Testis (tissue), 3 donors: Measurements from ENCODE around the gene BRK1. TPM values are rescaled to one million over a fixed set of nuclear protein-coding genes. Genes with fewer than 3 reads are reported as not detected.

ENCODE experiments used
- DNase-seq: peaks from one replicate; pipeline ENCODE4 v3.0.0-alpha.2; 2019
- H3K27ac ChIP-seq, 2 donors: fragments of 200-600 bp; sonication (generic); one replicate each; pipeline ENCODE4 v1.5.1; 2019
- H3K27me3 ChIP-seq: fragments of 200-600 bp; sonication (generic); one replicate; pipeline ENCODE4 v1.5.1; 2019
- H3K36me3 ChIP-seq: fragments of 200-600 bp; sonication (generic); one replicate; pipeline ENCODE4 v1.5.1; 2017; ENCODE audit warnings: low read depth; ENCODE audit errors: missing control alignments
- H3K4me1 ChIP-seq: fragments of 200-600 bp; sonication (generic); one replicate; pipeline ENCODE4 v1.5.1; 2019
- H3K4me3 ChIP-seq, 2 donors: fragments of 200-600 bp; sonication (generic); one replicate each; pipeline ENCODE4 v1.5.1; 2017 to 2019
- H3K9me3 ChIP-seq: fragments of 200-600 bp; sonication (generic); one replicate; pipeline ENCODE4 v1.5.1; 2017
- CTCF ChIP-seq, 3 experiments: fragments of 450-650 bp in 2 of 3; fragments of 200-600 bp in 1 of 3; sonication (generic) in 1 of 3; IDR thresholded peaks; one replicate each; pipeline ENCODE4 v1.5.1; 2016 to 2019; ENCODE audit warnings: antibody characterized with exemption in 3 of 3, mild to moderate bottlenecking in 2 of 3, moderate library complexity in 1 of 3
- POLR2A ChIP-seq: fragments of 450-650 bp; IDR thresholded peaks from one replicate; pipeline ENCODE4 v1.6.1; 2017; ENCODE audit warnings: antibody characterized with exemption, mild to moderate bottlenecking, moderate library complexity
- WGBS, 2 donors: methylation state at CpG; one replicate each; pipeline ENCODE4 v1.1.5; 2018; 5-methylcytosine and 5-hydroxymethylcytosine counted together
- intact Hi-C: fragments of 100-400 bp; cut with DNase I; formaldehyde crosslinking; loops from one replicate; pipeline ENCODE4 v1.15.1; 2023; ENCODE audit warnings: low total_unique reads
- polyA plus RNA-seq: library from polyadenylated mRNA; stranded (reverse); fragments of 350-450 nt; fragmentation: Illumina TruSeq; extraction: RNeasy Lipid Tissue Mini Kit (QIAGEN cat#74804); gene quantifications from one replicate; pipeline ENCODE4 v1.2.3, GENCODE V29; 2014; ENCODE audit warnings: low read depth, low replicate concordance; ENCODE audit not compliant: insufficient read depth
- total RNA-seq, 2 donors: library from RNA; depleted of rRNA; stranded (reverse); fragments of >200 nt; gene quantifications; one replicate each; pipeline ENCODE4 v1.2.3, GENCODE V29; 2016

Gene BRK1
- total and polyA plus RNA-seq, 3 donors from 2014 or later: 145 to 250 (median 157) TPM

GRCh38 chr3:10140996-10141546, 25.6 kb downstream of the BRK1 start:
- H3K4me1 ChIP-seq: peaks cover 13% of the 10 kb centered on the region
- H3K4me3 ChIP-seq: peak overlapping the region; percentile 73 to 85
- no peaks in the 10 kb centered on the region for H3K9me3 ChIP-seq
- H3K27me3 ChIP-seq: no peaks in the 10 kb centered on the region
- H3K36me3 ChIP-seq: no peaks in the 10 kb centered on the region
- 61 to 62% methylated on average over 23 of the region's 23 CpGs for WGBS, 2 donors
- no peak for DNase-seq
- peak overlapping the region; percentile 75 to 94 for H3K27ac ChIP-seq
- TF ChIP-seq CTCF (IDR thresholded peaks at IDR 0.05) (no peak), POLR2A (no peak)
- intact Hi-C loops: no loop called here

- H3K27ac ChIP-seq: no peak overlapping the region
- TF ChIP-seq CTCF (IDR thresholded peaks at IDR 0.05) (no peak), POLR2A (no peak)
- no peaks in the 10 kb centered on the region for H3K36me3 ChIP-seq
- no peaks in the 10 kb centered on the region for H3K9me3 ChIP-seq
- intact Hi-C loops: no loop called here
- peaks cover 13% of the 10 kb centered on the region for H3K4me1 ChIP-seq
- no peaks in the 10 kb centered on the region for H3K27me3 ChIP-seq
- 42 to 71% methylated on average over 29 of the region's 29 CpGs for WGBS, 2 donors
- H3K4me3 ChIP-seq: peak overlapping the region; percentile 73 to 85
- DNase-seq: no peak
Observed at GRCh38 chr3:10142707-10143560, 27.5 kb downstream of the BRK1 start.

DNA sequence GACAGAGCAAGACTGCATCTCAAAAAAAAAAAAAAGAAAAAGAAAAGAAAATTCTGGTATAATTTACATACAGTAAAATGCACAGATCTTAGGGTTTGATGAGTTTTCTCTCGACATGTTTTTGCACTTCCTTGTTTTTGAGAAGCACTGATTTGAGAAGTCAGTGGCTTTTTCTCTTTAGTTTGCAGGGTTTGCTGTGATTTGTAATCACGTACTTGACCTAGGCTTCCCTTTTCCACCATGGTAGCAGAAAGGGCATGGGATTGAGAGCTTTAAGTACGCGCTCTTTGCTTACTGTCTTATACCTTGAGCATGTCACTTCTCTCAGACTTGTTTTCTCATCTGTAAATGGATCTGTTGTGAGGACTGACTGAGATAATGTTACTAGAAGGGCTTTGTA, 30.2 kb downstream of the BRK1 start:
- no peak for TF ChIP-seq CTCF (IDR thresholded peaks at IDR 0.05)
- TF ChIP-seq POLR2A: no peak
- Histone ChIP-seq H3K4me3 (no peak overlapping the region), H3K36me3 (no peaks in the 10 kb centered on the region), H3K27me3 (no peaks in the 10 kb centered on the region), H3K27ac (no peak overlapping the region), H3K9me3 (no peaks in the 10 kb centered on the region), H3K4me1 (peaks cover 13% of the 10 kb centered on the region)
- WGBS, 2 donors: 87 to 90% methylated on average over 4 of the region's 4 CpGs
- intact Hi-C loops: no loop called here
- no peak for DNase-seq

DNA sequence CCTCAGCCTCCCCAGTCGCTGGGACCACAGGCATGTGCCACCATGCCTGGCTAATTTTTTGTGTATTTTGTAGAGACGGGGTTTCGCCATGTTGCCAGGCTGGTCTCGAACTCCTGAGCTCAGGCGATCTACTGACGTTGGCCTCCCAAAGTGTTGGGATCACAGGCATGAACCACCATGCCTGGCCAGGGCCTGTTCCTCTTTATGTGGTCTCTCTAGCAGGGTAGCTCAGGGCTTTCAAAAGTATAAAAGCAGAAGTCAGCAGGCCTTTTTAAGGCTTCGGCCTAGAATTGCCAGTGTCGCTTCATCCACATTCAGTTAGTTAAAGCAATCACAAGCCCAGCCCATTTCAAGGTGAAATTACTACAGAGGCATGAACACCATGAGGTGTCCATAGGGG, 33.8 kb downstream of the BRK1 start:
- Histone ChIP-seq H3K27me3 (no peaks in the 10 kb centered on the region), H3K9me3 (no peaks in the 10 kb centered on the region), H3K4me3 (no peak overlapping the region), H3K27ac (no peak overlapping the region), H3K36me3 (no peaks in the 10 kb centered on the region), H3K4me1 (no peaks in the 10 kb centered on the region)
- WGBS, 2 donors: 92 to 96% methylated on average over 6 to 8 of the region's 8 CpGs
- intact Hi-C loops: no loop called here
- no peak for TF ChIP-seq CTCF (IDR thresholded peaks at IDR 0.05)
- TF ChIP-seq POLR2A: no peak
- no peak for DNase-seq
